HG02885 (cell line): ENCODE results near the gene BEND6.
A peak's percentile ranks its signal among the peaks of the same experiment; 100 is the strongest.
"Not testable (repeated sequence)": the region's sequence is repeated elsewhere in the genome, so short reads cannot be mapped to it uniquely, and the experiment has no call there.

ENCODE experiments used
- ATAC-seq: cut with Tn5 transposase; IDR thresholded peaks from one replicate; pipeline ENCODE4 v1.9.1; 2021; ENCODE audit warnings: mild to moderate bottlenecking; ENCODE audit not compliant: unreplicated experiment, poor library complexity

BEND6 gene

DNA sequence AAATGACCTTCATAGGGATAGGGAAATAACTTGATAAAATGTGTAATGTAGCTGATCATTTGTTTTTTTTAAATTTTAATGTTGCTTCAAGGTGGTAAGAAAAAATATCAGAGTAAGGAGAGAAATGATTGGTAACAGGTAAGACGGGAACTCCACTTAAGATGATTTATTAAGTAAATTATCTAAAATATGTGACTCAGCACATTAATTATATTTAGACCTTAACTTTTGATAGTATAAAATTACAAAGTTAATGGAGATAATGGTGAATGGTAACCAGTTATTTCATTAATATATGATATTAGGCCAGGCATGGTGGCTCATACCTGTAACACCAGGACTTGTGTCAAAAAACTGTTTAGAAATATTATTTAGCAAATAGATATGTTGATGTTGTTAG, 10.2 kb downstream of the BEND6 start:
- ATAC-seq = no peak

DNA sequence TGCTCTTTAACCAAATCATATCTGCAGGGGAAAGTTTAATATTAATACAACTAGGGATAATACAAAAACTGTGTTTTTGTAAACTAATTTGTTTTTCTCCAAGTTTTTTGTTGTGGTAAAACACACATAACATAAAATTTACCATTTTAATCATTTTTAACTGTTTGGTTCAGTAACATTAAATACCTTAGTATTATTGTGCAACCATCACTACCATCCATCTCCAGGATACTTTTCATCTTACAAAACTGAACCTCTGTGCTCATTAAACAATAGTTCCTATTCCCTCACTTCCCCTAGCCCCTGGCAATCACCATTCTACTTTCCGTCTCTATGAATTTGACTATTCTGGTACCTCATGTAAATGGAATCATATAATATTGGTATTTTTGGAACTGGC, 15.9 kb downstream of the BEND6 start:
- ATAC-seq = no peak

DNA sequence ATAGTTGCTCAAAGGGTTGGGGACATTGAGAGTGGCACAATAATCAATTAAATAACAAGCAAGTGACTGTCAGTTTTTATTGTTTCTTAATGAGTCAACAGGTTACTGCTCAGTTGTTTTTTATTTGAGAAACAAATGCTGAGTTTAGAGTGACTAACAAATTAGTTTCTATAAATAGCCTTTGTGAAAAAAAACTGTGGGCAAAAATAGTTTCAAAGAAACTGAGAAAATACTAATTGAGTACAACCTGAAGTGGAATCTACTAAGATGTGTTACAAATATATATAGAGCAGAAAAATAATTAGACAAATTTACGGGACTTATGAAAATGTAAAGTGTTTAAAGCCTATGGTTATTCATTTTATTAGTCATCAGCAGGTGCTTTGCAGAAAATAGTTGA, 22.3 kb downstream of the BEND6 start:
- ATAC-seq = no peak

DNA sequence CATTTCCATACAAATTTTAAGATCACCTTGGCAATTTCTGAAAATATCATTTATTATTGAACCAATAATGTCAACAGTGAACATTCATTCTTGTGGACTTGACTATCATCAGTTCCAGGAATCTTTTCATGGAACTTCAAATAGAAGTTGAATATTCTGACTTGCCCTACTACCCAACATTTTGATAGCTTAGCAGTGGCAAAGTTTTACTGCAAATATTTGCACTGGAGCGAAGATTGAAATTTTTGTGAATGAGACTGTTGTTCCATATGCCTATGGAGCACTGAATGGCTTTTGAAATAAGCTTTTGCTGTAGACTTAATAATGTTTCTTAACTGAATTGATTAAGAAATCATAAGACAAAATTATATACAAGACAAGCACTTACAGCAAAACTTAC, 23.6 kb downstream of the BEND6 start:
- no peak for ATAC-seq

DNA sequence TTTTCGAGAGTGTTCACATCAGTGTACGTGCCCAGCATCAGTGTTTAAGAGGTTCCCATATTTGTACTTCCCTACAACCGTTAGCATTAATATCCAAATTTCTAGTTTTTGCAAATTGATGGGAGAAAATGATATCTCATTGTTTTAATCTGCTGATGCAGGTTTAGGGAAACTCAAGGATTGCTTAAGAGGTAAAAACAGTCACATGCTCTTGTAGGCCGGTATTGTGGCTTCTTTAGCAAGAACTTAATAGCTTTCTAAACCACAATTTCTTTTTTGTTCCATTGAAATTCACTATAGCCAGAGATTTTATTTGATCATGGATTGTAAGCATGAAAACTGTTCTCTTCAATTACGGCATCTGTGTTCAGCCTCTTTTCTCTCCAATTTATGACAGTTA, 29.5 kb downstream of the BEND6 start:
- ATAC-seq = no peak

DNA sequence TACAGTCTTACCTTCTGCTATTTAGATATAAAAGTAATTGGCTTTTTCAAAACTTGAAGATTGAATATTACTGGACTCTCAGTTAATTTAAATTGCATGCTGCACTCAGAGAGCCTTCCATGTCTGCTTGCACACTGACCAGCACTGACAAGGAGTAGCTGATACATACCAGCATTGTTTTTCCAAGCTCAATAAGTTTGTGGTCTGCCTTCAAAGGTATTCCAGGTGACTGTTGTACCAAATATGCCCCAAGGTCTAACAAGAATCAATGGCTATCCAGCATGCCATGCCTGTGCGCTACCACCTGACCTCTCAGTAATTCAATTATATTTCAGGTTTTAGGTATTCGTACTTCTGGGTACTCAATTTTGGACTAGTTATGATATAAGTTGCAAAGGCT, 30.0 kb downstream of the BEND6 start:
- no peak for ATAC-seq

DNA sequence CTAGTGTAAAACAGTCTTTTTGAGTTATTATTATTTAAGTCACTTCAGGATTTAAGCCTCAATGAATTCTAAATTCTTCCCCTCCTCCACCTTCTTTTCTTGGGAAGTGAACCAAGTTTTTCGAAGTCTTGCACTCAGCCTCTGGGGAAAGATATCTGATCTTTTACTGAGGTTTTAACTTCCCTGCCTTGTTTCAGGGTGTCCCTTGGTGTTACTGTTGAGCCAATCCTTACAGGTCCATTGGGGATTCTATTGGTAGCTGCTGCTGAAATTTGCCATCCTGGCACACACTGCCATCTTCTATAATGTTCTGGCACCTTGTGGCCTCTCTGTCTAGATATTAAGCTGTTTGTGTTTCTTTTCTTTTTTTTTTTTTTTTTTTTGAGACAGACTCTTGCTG, 31.7 kb downstream of the BEND6 start:
- ATAC-seq = no peak

DNA sequence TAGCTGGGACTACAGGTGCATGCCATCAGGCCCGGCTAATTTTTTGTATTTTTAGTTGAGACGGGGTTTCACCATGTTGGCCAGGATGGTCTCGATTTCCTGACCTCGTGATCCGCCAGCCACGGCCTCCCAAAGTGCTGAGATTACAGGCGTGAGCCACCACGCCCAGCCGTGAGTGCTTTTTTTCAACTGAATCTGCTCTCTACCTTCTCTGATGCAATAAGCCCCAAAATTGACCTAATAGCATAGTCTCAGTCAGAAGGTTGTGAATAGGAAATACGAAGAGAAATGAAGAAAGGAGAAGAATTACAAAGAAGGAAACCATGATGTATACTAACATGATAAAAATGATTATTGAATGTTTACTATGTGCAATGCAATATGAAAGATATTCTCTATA, 33.2 kb downstream of the BEND6 start:
- no peak for ATAC-seq

DNA sequence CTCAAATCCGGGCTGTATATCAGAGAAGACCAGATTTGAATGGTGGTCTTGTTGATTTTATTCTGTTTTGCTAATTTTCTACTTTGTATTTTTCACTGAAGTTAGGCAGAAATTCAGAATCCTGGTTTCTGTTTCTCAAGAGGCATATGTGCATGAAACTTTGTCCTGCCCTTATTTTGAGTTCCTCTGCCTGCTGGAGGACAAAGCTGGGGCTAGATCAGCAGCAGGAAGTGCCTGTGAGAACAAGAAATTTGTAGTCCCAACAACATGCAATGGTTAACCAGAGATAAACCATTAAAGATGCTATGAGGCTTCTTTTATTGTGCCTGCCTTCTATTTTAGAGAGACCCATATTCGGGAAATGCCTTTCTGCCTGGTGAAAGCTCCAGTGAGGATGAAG, 37.1 kb downstream of the BEND6 start:
- no peak for ATAC-seq

DNA sequence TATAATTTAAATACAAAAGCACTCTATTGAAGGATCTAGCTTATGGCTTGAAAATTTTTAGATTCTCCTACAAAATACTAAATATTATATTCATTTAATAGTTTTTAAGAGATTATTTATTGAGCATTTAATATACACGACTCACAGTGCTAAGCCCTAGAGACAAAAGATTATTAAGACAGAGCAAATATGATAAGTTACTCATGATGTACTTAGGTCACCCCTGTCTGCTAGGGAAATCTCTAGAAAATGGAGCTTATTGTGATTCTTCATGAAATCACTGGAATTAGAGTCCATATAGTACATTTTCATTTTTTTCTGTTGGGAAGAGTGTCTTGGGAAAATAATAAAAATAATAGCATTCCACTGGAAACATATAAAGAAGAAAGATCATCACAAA, 37.8 kb downstream of the BEND6 start:
- no peak for ATAC-seq

DNA sequence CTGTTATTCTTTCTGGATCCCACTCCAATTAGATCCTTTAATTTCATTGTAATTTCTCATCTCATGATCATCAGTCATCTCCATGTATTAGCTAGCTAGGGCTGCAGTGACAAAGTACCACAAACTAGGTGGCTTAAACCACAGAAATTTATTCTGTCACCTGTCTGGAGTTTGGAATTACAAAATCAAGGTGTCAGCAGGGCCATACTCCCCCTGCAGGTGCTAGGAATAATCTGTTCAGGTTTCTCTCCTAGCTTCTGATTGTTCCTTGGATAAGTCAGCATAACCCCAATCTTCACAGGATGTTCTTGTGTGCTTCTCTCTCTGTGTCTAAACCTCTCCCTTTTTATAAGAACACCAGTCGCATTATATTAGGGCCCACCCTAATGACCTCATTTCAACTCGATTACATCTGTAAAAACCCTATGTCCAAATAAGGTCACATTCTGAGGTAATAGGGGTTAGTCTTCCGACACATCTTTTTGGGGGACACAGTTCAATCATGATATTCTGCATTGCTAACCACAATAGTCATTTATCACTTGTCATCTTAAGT, 40.5 kb downstream of the BEND6 start:
- ATAC-seq = no peak

DNA sequence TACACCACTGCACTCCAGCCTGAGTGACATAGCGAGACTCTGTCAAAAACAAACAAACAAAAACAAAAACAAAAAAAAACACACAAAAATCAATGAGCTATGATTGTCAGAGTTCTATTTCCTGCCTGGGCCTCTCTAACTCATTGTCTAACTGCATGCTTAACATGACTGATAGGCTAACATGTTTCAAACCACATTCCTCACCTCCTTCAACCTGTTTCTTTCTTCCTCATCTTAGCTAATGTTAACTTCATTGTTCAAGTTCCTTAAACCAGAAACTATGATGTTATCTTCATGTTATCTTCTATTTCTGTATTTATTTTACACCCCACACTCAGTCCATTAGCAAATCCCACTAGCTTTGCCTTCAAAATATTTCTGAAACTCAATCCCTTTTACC, 41.5 kb downstream of the BEND6 start:
- no peak for ATAC-seq

DNA sequence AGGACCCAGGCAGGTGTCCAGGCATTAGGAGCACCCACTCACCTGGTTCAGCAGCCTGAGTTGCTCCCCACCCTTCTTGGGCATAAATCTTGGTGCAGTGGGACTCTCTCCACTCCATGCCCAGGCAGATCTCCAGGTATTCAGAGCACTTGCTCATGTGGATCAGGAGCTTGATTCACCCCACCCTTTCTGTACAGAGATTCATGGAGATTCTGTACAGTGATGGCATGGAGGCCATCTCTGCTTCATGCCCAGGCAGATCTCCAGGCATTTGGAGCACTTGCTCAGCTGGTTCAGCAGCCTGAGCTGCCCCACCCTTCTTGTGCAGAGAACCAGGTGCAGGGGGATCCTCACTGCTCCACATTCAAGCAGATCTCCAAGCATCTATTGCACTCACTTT, 44.1 kb downstream of the BEND6 start:
- ATAC-seq = no peak

DNA sequence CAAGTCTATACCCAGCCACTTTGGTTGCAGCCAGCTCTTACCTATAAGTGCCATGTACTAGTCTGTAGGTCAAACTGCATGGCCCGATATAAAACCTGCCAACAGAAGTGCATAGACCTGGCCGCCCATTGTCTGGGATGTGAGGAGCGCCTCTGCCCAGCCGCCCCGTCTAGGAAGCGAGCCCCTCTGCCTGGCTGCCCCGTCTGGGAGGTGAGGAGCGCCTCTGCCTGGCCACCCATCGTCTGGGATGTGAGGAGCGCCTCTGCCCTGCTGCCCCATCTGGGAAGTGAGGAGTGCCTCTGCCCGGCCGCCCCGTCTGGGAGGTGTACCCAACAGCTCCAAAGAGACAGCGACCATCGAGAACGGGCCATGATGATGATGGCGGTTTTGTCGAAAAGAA, 44.8 kb downstream of the BEND6 start:
- ATAC-seq = not testable (repeated sequence)

DNA sequence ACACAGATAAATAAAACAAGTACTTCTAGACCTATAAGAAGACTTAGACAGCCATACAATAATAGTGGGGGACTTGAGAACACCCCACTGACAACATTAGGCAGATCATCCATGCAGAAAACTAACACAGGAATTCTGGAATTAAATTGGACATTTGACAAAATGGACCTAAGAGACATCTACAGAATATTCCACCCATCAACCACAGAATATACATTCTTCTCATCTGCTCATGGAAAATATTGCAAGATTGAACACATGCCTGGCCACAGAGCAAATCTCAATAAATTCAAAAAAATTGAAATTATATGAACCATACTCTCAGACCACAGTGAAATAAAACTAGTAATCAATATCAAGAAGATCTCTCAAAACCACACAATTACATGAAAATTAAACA, 47.3 kb downstream of the BEND6 start:
- no peak for ATAC-seq

DNA sequence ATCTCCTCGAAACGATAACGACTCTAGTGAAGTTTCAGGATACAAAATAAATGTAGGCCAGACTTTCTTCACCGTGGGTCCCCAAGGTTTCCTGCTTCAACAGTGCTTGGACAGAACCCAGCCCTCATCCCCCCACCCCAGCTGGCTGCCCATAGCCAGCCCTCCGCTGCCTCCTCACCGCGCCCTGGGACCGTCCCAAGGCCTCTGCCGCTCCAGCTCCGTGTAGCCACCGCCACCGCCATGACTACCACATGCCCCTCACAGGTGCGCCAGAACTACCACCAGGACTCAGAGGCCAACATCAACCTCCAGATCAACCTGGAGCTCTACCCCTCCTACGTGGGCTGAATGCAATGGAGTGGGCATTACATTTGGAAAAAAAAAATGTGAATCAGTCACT, 49.4 kb downstream of the BEND6 start:
- no peak for ATAC-seq

DNA sequence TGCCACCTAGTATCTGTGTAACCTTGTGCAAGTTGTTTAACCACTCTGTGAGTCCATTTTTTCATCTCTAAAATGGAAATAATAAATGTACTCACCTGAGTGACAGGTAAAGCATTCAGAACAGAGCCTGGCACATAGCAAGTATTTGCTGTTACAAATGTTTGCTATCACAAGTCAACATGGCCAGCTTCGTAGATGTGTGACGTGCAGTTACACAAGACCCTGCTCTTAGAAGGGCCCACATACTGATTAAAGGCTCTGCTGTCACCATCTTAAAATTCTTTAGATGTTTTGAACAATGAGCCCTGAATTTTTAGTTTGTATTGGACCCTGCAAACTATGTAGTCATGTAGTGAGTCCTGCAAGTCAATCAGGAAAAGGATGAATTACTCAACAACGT, 51.2 kb downstream of the BEND6 start:
- no peak for ATAC-seq

DNA sequence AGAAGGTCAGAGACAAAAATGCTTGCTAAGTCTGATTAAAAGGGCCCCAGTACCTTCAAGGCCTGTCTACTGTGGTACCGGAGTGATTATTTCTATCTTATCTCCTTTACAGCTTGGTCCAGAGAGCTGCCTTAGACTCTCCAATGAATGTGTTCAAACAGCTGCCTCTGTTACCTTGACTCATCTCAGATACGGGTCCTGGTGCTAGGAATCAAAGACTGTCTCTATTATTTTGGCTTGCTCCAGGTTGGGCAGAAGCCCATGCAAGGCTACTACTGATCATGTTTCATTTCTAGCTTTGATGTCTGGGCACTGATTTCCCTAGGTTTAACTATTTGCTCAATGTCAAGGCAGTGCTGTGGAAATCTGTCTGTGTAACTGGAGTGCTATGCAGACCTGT, 53.2 kb downstream of the BEND6 start:
- ATAC-seq = not testable (repeated sequence)

DNA sequence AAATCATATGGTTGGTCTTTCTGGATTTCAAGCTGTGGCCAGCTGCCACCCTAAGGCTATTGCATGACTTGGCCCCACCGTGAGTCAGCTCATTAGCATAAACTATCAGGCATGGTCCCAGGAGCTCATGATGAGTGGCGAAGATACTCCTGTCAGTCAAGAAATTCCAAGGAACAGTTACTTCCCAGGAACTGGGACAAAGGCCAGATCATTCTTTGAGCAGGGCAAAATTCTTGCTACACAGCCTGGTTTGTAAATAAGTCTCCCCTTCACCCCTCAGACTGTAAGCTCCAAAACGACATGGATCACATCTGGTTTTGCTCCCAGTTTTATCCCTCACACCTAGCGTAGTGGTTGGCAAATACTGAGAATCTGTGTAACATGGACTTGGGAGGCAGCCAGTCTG, 58.6 kb downstream of the BEND6 start:
- ATAC-seq = no peak

DNA sequence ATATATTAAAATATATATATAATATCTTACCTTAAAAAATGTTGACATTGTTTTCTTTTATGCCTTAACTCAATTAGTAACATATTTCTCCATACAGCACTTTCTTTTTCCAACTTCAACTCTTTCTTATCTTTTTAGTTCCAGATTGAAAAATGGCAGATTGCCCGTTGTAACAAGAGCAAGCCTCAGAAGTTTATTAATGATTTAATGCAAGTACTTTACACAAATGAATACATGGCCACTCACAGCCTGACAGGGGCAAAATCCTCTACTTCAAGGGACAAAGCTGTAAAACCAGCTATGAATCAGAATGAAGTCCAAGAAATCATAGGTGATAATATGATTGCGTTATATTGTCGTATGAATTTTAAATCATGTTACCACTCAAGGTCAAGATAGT, 62.2 kb downstream of the BEND6 start:
- ATAC-seq = no peak

DNA sequence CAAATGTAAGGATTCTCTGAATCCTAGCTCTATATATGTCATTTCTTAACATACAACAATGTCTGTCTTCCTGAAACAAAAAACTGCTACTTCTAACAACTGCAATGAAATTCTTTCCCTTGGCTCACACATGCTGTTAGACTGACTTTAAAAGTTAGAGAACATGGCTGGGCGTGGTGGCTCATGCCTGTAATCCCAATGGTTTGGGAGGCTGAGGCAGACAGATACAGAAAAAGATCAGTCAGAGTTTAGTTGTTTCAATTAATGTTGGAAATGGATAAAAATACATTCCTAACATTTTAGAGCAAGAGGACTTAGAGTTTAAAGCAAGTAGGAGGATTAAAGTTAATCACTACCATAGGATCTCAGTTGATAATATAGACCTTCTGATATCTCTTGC, 62.9 kb downstream of the BEND6 start:
- no peak for ATAC-seq

DNA sequence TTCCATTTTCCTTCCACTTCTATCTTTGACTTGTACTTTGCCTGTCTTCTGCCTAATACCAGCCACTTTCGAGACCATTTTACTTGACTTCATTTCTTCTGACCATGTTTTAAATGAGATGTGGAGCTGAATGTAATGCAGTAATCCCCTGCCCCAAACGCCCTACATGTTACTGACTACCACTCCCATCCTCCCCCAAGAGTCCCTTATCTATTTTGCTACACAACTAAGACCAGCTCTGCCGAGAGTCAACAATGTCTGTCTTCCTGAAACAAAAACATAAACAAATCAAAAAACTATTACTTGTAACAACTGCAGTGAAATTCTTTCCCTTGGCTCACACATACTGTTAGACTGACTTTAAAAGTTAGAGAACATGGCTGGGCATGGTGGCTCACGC, 64.5 kb downstream of the BEND6 start:
- no peak for ATAC-seq

DNA sequence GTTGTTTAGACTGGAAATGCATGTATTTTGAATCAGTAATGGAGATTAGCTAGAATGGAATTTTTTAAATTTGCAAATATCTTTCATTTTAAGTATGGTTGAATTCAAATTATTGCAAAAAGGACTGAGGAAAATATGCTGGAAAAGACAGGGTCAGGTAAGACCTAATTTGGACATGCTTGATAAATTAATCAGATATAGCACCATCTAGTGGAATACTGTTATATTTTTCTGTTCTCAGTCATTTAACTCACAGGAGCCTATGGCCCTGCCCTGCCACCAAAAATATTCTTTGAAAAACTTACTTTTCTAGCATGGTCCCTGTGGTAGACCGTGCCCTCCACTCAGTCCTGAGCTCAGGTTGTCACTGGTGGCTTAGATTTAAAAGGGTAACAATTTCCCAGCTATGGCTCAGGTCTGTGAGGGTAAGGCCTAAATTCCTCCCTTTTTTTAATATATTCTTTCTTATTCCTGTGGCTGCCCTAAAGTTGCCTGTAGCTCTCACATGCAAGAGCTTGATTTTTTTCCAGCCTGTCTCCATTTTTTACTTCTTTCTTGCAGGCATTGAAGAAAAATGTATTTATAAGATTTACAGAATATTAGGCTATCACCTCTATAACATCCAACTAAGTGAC, 66.3 kb downstream of the BEND6 start:
- peak; percentile 80 for ATAC-seq
